ENCODE results near the gene ARHGEF28. TPM values are rescaled to one million over a fixed set of nuclear protein-coding genes. Genes with fewer than 3 reads are reported as not detected.

Gene ARHGEF28
- total RNA-seq, 1 experiment from 2014 or later, result 6.1 TPM

GRCh38 chr5:73605223-73606087, 20.5 kb upstream of the ARHGEF28 start:
- TF ChIP-seq SP1 (IDR thresholded peaks at IDR 0.05; ENCODE audit: low read depth), result no peak
- TF ChIP-seq EZH2 (IDR thresholded peaks at IDR 0.05), result no peak
- no peak for TF ChIP-seq REST (IDR thresholded peaks at IDR 0.05; ENCODE audit: low read depth)
- TF ChIP-seq JUND (IDR thresholded peaks at IDR 0.05), result no peak
- TF ChIP-seq CEBPB (IDR thresholded peaks at IDR 0.05; ENCODE audit: low read depth), result no peak
- no peak for TF ChIP-seq ATF3 (IDR thresholded peaks at IDR 0.05)
- no peak for TF ChIP-seq RAD21 (IDR thresholded peaks at IDR 0.05; ENCODE audit: low read depth)
- TF ChIP-seq YY1 (IDR thresholded peaks at IDR 0.05; ENCODE audit: extremely low read depth, insufficient replicate concordance, low read depth, low read length), result no peak
- TF ChIP-seq, protein P1, sequence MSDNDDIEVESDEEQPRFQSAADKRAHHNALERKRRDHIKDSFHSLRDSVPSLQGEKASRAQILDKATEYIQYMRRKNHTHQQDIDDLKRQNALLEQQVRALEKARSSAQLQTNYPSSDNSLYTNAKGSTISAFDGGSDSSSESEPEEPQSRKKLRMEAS (IDR thresholded peaks at IDR 0.05), result no peak
- TF ChIP-seq, protein P2, sequence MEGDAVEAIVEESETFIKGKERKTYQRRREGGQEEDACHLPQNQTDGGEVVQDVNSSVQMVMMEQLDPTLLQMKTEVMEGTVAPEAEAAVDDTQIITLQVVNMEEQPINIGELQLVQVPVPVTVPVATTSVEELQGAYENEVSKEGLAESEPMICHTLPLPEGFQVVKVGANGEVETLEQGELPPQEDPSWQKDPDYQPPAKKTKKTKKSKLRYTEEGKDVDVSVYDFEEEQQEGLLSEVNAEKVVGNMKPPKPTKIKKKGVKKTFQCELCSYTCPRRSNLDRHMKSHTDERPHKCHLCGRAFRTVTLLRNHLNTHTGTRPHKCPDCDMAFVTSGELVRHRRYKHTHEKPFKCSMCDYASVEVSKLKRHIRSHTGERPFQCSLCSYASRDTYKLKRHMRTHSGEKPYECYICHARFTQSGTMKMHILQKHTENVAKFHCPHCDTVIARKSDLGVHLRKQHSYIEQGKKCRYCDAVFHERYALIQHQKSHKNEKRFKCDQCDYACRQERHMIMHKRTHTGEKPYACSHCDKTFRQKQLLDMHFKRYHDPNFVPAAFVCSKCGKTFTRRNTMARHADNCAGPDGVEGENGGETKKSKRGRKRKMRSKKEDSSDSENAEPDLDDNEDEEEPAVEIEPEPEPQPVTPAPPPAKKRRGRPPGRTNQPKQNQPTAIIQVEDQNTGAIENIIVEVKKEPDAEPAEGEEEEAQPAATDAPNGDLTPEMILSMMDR (IDR thresholded peaks at IDR 0.05 in 2 of 3, conservative IDR thresholded peaks at IDR 0.05 in 1 of 3; ENCODE audit: borderline replicate concordance in 1 of 3, insufficient read depth in 1 of 3, low read depth in 2 of 3, low read length in 2 of 3), result no peak
- TF ChIP-seq SIN3A (IDR thresholded peaks at IDR 0.05; ENCODE audit: low read depth), result no peak
- no peak overlapping the region for H2AFZ ChIP-seq (ENCODE audit: low read depth, low read length, poor library complexity, severe bottlenecking)
- no peaks in the 10 kb centered on the region for H4K20me1 ChIP-seq (ENCODE audit: insufficient read depth)
- H3K36me3 ChIP-seq (ENCODE audit: control insufficient read depth in 1 of 2, insufficient read depth in 2 of 2, low read length in 2 of 2), result no peaks in the 10 kb centered on the region
- H3K9me3 ChIP-seq (ENCODE audit: control insufficient read depth in 1 of 2, insufficient read depth in 1 of 2, low read depth in 1 of 2, low read length in 2 of 2), result 0 out of 4 replicates have a peak, but pooled peaks cover 0 to 4% of the 10 kb centered on the region in 2 experiments
- POLR2A ChIA-PET, result no interaction called here
- H3K9ac ChIP-seq (ENCODE audit: low read length), result no peak overlapping the region
- CTCF ChIA-PET, result no interaction called here
- RAD21 ChIA-PET (ENCODE audit: low non-redundant PET in 1 of 2, low total read pairs in 2 of 2, uncharacterized antibody in 2 of 2, unreplicated experiment in 2 of 2), result no interaction called here
- no peak overlapping the region for H3K4me3 ChIP-seq (replicated peaks in 1 of 2; ENCODE audit: low read depth in 1 of 2, low read length in 2 of 2)
- intact Hi-C loops (cut with micrococcal nuclease), result no loop called here
- H3K27ac ChIP-seq (ENCODE audit: low read depth, low read length), result no peak overlapping the region
- no peaks in the 10 kb centered on the region for H3K27me3 ChIP-seq (ENCODE audit: insufficient read depth, low read length)
- no peaks in the 10 kb centered on the region for H3K9me2 ChIP-seq (ENCODE audit: insufficient read depth)
- DNase-seq (ENCODE audit: low read depth, low spot score) (no peak), ATAC-seq (no peak)
- no peaks in the 10 kb centered on the region for H3K79me2 ChIP-seq (ENCODE audit: insufficient read depth, low read length)
- H3K4me1 ChIP-seq (ENCODE audit: control insufficient read depth in 1 of 2, insufficient read depth in 2 of 2, low read length in 2 of 2), result no peaks in the 10 kb centered on the region
- BruUV-seq (replicated peaks), result no TSS peak
- no peak overlapping the region for H3K4me2 ChIP-seq (ENCODE audit: low read length)
